ENCODE data around the gene SETBP1.
A peak's percentile ranks its signal among the peaks of the same experiment; 100 is the strongest.

SETBP1 gene

DNA sequence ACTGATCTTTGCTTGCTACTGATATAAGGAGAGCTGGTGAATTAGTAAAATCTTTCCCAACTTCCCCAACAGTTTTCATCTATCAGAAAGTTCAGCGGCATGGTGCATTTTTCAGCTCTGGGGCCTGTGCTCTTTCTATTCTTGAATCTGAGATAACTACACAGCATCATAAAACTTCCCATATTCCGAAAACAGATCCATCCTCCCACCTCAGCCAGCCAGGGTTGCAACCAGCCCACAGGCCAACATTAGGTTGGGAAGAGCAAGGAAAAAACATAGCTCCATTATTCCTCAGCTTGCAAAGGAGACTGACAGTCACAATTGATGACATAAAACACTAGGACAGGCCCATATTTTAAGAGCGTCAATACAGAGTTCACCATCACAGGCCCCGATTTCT, 297.2 kb downstream of the SETBP1 start:
- no peak for DNase-seq (ENCODE audit: low spot score)

DNA sequence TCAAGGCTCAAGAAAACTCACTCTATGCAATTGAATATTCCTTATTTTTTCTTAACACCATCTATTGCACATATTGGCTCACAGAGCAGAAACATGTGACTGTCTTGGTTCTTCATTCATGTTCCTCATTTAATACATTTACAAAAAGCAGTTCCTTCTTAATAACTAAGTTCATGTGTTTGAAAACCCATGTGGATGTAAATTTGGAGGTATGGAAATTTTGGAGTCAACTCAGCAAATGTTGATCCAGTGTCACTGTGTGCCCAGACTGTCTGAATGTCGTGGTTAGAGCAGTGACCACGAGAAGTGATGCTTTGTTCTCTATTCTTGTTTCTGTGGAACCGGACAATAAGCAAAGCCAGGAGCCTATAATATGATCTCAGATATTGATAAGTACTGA, 299.1 kb downstream of the SETBP1 start:
- no peak for DNase-seq (ENCODE audit: low spot score)

DNA sequence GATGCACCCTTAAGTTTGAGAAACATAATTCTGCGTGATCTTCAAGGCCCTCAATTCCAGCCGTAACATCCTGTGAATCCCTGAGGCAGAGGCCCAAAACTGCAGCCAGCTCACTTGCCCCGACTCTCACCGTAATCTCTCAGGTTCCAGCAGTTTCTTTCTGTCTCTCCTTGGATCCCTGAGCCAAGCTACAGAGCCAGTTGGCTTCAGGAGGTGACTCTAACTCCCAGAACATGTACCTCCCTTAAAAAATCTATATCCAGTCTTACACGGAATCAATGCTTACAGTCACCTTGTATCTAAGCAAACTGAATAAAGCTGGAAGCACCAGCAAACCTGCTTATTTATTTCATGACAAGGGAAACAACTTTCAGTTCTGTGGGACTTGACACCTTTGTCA, 300.4 kb downstream of the SETBP1 start:
- no peak for DNase-seq (ENCODE audit: low spot score)

DNA sequence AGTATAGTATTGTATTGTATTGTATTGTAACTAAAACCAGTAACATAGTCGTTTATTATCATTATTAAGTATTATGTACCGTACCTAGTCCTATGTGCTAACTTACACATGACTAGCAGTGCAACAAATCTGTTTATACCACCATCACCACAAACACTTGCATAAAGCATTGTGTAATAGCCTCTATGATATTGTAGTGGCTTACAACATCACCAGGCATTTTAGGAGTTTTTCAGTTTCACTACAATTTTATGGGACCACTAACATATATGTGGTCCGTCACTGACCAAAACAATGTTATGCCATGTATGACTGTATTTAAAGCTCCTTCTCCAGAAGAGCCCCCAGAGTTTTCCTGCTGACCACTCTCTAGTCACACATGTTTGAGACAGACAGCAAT, 306.2 kb downstream of the SETBP1 start:
- DNase-seq (ENCODE audit: low spot score) = no peak

DNA sequence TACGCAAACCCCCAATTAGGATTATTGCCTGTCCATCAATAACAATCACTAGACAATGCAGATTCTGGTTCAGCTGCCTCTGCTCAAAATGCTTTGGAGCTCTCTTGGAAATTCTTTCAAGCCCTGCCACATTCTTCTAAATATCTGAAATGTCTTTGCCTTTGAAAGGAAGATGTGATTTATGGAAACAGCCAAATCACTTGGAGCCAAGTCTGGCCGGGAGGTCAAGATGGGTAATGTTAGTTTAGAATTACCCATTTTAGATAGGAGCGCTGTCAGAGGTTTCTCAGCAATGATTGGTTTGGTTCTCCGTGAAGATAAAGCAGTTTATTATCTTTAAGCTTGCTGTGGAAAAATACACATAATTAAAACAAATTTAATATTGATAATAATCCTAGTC, 306.7 kb downstream of the SETBP1 start:
- DNase-seq (ENCODE audit: low spot score) = no peak

DNA sequence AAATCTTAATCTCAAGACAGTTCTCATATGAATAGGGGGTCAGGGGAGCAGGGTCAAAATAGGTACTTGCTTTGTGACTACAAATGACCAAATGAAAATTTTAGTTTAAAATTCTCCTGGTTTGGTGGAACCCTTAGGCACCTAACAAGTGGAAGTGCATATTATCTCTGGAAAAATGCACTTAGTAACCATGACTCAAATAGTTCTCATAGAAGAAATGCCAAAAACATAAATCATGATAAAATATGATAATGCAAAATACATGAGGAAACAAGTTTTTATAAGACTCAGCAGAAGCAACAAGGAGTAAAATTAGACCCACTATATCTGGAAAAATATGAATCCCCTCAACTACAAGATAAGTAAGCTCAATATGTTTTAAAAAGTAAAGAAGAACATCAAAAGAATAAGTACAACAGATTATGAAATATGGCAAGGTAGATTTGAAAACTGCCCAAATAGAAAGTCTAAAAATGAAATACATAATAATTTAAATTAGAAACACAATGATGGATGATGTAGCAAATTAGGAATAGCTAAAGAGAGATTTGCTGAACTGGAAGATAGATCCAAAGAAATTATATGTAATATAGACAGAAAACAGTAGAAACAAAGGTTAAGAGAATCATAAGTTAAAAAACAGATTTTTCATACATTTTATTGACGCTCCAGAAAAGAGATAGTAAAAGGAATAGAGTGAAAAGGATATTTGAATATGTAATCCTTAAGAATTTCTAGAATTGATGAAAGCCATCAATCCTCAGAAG, 308.3 kb downstream of the SETBP1 start:
- DNase-seq (ENCODE audit: low spot score) = no peak

DNA sequence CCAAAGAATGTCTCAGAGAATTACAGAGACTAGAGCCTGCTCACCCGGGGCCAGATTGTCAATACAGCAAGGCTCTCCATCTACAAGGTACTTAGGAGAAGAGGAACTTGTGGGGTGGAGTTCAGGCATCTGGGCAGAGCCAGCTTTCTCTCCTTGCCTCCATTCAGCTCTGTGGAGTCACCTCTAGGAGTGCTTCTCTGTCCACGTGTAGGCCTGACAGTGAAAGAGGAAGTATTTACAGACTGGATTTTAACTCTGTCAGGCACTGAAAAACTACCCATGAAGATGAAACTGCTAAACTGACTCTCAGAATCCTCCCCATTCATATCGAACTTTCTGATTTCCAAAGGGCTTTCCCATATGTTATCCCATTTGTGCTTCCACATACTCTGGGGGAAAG, 315.6 kb downstream of the SETBP1 start:
- DNase-seq (ENCODE audit: low spot score) = no peak

DNA sequence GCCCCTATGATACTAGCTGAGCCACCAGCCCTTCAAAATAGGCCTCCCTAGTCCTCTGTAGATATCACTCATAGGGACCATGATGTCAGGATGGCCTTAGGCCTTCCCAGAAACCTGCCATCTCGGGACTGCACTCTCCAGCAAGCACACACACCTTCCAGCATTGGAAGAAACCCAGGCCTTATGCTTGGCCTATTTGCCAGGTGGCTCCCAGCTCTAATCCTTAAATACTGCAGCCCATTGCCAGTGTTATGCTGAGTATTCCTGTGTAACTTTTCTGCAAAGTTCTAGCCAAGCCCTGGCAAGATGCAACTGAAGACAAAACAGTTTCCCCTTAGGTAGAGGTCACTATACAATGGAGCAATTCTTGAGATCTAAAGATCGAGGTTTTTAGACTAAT, 316.5 kb downstream of the SETBP1 start:
- DNase-seq (ENCODE audit: low spot score) = no peak

DNA sequence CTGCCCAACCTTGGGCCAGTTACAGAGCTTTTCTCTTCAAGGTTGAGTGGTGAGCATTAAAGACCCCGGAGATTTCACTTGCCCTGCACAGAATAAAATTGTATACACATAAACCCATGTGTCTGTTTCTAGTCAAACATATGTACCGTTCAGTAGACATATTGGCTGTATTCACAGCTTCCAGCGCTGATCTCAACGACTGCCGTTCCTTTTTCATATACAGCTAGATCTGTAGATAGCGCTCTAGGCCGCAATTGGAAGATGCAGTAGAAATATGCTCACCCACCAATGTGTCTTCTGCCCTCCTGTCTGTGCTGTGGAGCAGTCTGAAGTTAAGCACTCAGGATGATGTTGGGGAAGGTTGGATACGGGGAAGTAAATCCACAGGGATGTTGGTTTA, 317.7 kb downstream of the SETBP1 start:
- DNase-seq (ENCODE audit: low spot score) = no peak

DNA sequence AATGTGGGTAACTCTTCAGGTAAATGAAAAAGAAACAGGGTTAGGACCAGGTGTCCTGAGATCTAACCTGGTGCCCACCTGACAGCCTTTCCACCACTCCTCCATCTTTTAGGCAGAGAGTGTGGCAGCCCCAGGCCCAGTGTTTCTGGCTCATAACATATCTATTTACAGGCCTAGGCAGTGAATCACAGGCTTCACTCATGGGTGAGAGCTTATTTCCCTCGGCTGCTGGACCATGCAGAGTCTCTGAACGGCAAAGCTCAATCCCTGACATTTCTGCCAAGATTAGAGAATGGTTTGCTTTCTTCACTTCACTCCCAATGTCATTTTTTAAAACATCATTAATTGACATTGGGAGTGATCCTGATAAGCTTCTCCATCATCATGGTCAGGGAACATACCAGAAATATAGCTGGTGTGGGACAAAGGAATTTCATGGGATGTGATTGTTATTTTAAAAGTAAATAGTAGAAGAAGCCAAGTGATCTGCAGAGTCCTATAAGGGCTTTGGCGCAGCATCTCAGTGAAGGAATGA, 323.9 kb downstream of the SETBP1 start:
- no peak for DNase-seq (ENCODE audit: low spot score)

DNA sequence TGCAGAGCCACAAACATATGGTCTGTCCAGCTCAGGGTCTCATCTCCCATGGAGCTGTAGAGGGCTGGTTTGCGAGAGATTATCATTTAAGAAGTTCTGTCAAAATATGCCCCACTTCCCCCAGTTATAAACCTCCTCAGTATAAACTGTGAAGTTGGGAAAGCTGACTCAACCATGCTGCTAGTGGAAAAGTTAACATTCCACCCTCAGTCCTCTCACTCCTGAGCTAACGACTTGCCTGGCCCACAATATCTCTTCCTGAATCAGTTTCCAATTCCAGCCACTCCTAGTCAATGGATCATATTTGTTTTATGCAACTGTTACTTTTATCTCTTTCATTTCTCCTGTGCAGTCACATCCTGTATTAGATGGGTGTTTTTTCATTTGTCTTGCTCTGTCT, 326.2 kb downstream of the SETBP1 start:
- no peak for DNase-seq (ENCODE audit: low spot score)

DNA sequence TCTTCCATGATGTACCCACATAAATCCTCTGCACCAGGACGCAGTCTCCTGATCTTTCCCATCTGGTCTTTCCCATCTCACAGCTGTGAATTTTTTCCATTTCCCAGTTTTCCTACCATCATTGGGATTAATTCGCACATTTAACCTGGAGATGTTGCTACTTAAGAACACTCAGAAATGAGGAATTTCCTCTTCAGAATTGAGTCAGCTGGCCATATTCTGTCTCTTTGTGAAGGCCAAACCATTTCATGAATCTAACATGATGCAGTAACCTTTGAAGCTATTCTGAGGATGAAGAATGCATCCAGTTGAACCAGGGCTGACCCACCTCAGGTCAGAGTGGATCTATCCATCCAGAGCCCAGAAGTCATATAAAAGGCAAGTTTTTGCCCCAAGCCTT, 326.8 kb downstream of the SETBP1 start:
- DNase-seq (ENCODE audit: low spot score) = no peak

DNA sequence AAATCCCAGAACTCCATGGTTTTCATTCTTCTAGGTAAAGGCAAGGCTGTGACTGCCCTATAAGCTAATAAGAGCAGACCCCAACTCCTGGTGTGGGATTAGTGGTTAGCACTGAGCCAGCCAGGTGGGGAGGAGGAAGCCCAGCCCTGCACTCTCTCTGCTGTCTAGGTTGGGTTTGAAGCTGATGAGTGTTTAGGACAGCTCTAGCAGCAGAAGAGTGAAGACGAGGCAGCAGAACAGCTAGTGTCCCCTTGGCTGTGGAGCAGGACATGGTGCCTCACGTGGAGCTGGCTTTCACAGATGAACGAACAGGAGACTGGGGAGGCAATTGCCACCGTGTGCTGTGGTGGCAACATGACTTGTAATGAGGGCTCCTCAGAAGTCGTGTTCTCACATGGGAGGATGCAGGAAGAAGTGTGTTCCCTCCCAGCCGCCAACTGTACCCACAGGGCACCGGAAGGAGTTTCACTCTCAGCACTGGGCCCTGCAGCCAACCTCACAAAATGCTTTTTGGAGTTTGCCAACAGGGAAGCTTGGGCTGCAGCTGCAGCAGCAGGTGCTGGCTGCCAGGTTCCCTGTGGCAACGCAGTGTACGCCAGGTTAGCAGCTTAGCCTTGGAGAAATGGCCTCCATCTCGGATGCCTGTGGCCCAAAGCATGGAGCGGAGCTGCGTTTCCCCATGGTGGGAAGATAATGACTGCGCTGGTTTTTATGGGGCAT, 328.2 kb downstream of the SETBP1 start:
- DNase-seq (ENCODE audit: low spot score) = no peak

DNA sequence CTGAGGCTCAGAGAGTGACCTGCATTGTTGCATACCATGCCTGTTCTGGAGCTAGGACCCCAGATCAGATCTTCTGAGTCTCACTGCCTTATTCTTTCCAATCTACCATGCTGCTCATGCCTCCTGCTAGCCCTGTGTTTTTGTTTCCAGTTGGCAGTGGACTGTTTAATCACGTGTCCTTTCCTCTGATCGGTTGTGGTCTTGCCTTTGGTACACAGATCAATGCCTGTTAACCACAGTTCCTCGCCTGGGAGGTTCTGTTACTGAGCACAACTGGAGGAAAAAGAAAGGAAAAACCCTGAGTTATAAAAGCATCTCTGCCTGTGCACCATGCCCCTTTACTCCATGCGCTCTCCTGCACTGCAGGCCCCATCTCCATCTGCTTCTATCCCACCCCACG, 329.1 kb downstream of the SETBP1 start:
- DNase-seq (ENCODE audit: low spot score) = no peak

DNA sequence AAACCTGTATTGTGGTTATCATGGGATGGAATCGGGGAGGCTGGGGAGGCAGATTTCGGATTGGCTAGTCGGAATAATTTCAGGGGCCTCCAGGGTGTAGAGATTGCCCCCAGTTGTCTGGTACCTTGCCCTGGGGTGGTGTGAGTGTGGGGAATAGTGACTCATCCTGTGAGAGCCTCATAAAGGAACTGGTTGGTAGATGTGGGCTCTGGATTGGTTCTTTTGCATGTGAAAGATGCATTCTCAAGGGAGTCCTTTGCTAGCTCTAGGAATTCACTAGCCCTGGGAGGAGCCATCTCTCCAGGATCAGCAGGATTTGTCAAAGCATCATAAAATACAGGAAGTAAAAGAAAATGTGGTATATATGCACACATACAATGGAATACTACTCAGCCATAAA, 331.6 kb downstream of the SETBP1 start:
- no peak for DNase-seq (ENCODE audit: low spot score)

DNA sequence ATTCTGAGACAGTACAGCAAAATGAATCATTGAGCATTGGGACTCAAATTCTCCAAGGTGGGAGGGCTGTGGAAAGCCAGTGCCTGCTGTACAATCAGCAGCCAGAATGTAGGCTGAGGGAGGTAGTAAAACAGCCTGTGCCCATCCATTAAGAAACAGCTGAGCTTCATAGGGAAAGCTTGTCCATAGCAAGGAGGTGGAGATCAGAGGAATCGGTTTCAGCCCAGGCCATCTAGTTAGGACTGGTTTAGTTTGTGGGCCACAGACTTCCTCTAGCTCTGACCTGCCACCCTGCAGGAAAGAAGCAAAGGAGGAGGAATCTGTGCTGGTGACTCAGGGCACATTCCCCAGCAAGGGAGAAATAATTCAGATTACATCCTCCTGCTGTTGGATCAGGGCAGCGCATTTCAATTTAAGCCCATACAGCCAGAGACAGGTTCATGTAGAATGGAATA, 333.4 kb downstream of the SETBP1 start:
- peak; percentile 16 for DNase-seq (ENCODE audit: low spot score)

DNA sequence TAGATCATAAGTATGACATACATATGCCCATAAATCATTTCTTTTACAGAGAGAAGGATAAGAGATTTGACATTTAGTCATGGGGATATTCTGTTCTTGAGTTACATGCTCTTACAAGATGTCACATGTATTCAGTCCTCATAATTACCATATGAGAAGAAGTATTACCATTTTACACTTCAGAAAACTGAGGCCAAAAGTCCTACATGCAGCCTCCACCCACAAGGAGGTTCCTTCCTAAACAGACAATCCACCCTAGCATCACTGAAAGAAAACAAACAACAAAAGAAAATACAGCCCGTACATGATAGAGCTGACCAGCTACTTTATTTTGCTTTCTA, 335.1 kb downstream of the SETBP1 start:
- no peak for DNase-seq (ENCODE audit: low spot score)

DNA sequence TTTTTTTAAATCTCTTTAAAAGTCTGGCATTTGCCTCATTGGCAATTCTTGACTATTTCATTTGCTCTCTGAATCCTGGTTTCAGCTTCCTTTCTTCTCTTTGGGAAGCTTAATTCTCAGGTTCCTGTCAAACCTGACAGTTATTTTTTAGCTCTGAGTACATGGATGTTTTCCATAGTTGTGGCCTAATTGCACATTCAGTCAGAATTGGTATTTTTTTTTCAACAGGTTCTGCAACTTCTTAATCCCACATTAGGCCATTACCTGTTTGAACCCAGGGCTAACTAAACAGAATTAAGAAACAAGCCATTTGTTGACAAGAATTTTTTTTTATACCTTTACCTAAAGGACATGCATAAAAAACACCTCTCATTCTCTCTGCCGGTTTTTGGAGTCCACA, 338.8 kb downstream of the SETBP1 start:
- DNase-seq (ENCODE audit: low spot score) = no peak

DNA sequence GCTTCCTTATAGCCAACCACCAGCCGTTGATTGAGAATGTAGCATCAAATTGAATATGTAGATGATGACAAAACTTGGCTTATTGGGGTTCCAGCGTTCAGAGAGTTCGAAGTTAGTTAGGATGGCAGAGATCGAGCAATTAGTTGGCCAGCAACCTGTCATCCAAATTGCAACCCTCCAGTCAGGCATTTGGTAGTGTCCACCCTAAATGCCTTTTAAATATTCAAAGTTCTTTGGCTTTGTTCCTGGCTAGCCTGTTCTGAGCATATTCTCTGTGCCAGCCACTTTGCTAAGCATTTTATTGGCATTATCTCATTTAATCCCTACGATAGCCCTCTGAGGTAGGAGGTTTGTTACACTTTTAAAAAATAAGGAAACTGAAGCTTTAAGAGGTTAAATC, 342.8 kb downstream of the SETBP1 start:
- DNase-seq (ENCODE audit: low spot score) = no peak

DNA sequence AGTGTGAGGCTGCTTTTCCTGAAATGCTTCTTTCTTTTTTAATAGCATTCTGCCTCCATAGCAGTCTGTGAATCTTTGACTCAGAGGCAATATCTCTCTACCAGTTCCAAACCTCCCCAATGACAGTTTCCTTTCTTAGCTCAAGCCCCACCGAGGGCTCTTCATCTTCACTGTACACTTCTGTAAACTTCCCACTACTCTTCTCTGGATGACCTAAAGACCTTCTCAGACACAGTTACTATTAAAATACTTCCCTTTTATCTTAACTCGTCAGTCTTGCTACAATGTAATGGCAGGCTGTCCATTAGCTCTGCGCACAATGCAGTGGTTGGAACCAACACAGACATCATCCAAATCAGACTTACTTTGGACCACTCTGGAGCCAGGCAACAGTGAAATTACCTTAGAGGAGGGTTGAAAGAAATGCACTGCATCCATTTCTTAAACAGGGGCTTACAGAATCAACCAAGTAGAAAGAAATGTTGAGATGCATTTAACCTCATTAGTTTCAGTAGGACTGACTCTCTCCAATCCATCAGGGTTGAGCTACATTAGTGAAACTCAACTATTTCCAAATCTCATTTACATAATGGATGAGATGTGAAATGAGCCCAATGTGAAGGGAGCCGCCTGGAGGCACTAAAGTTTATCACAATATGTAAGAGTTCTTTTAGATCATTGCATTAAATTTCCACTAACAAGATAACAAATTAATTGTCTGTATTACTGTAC, 343.8 kb downstream of the SETBP1 start:
- no peak for DNase-seq (ENCODE audit: low spot score)

DNA sequence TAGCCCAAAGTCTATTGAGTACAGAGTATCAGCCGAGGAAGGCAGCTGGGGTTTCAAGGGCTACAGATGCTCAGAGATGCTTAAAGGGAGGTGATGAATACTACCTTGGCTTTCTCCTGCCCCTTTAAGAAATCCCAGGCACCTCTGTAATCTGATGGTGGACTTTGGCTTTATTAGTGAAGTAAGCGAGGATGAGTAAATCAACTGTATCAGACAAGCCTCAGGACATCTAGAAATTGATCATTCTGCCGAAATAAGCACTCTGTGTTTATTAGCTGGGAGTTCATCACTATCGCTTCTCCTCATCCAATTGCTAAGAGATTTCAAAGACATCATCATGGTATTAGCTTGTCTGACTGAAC, 344.4 kb downstream of the SETBP1 start:
- DNase-seq (ENCODE audit: low spot score) = no peak

DNA sequence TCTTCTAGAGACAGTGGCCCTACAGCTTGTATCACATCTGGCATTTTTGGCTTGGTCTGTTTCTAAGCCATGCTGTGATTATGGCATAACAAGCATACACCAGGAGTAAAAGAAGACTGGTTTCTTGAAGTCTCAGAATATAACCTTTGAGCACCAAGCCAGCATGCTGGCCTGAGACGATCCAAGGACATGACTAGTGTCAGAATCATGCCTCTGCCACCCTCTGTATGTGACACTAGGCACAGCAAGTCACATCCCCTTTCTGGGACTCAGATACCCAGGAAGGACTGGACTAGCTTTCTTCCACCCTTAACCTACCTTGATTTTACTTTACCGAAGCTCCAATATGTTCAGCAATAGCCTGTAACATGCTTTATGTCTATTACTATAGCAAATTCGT, 345.5 kb downstream of the SETBP1 start:
- DNase-seq (ENCODE audit: low spot score) = no peak

DNA sequence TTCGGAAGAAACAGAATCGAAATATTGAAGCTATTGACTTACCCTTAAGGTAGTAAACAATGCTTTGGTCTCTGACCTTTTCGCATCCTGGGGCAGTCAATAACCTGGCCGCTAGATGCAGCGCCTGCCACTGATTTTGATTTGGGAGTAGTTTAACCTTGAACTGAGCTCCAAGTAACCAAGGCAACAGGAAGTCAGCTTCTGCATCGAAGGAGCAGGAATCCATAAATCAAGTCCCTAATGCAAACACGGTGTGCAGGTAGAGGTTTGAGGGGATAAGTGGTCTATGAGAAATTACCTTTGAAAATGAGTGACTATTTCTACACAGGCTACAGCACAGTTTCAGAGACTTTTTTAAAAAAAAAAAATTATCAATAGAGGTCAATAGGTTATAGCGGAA, 353.5 kb downstream of the SETBP1 start:
- DNase-seq (ENCODE audit: low spot score) = no peak

Data from HuH-7.5 (cell line).